HG02943 (cell line): ENCODE data around the gene CHST12.

ENCODE experiments used
- ATAC-seq: cut with Tn5 transposase; IDR thresholded peaks from one replicate; pipeline ENCODE4 v1.9.1; 2021; ENCODE audit warnings: mild to moderate bottlenecking, low read depth, moderate library complexity; ENCODE audit not compliant: unreplicated experiment

The CHST12 gene

DNA sequence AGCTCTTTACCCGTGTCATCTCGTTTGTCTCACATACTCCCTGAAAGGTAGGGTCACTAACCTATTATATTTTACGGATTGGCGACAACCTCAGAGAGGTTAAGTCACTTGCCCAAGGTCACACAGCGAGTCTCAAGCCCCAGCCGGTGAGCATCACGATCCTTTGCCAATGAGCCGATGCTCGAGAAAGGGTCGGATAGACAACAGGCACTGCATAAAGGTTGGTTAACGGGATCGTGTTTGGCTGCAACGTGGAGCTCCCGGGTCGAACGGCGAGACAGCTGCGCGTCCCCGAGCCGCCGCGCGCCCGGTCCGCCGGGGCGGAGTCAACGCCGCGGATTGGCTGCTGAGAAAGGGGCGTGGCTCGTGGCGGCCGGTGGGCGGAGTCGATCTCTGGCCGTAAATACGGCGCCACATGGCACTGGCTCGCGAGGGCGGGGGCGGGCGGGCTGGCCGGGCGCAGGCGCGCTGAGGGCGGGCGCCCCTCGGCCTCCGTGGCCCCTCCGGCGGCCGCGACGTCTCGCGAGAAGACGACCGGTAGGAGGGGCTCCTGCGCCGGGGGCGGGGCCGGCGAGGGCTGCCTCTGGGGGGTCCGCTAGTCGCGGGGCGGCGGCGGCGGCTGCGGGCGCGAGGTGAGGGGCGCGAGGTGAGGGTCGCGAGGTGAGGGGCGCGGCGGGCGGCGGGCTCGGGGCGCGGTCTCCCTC is at the start of gene CHST12:
Gene CHST12 (plus strand): TSS at position 598 of the 704 bp plus-strand sequence. CDS start 29,029 bp downstream, outside the sequence.
- no peak for ATAC-seq

DNA sequence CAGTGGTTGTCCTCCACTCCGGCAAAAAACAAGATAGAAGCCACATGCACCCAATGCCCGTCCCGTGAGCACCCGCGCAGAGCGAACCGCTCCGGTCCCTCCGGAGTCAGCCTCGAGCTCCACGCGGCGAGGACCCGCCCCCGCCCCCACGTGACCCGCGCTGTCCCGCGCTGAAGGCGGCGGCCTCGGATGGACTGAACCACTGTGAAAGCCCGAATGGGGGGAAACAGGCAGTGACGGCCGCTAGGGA is 49.5 kb upstream of the CHST12 start:
- ATAC-seq = peak; percentile 56

DNA sequence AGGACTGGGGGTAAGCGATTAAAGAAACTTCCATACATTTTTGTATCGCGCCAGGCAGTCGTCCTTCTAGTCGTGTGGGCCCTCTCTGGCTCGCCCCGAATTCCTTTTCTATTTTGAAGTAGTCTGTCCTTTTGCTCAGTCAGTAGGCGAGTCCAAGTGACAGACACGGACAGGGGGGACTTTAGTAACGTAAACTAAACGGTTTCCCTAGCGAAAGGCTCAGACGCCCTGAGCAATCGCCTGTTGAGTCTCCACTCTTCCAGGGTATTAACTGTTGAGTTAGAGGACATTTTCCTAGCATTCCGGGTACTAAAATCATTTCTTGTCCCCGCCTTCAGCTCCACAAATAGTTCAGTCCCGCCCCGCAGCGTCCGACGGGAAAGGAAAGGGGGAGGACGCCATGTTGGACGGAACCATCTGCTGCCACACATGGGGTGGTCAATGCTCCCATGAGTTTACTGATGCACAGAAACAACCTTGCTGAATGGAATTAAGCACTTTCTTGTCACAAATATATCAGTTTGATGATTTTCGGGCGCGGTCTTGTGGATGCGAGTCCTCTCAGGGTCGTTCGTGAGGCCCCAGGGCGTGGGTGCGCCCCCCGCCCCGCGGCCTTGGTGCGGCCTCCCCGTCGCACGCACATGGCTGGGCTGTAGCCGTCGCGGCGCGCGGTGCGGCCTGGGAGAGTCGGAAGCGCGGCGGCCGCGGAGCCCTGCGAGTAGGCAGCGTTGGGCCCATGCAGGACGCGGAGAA is 49.0 kb upstream of the CHST12 start, which contains the start of gene EIF3B:
Gene EIF3B (plus strand): TSS at position 642 of the 753 bp plus-strand sequence. CDS start 95 bp downstream, at position 737.
- peak; percentile 72 for ATAC-seq

DNA sequence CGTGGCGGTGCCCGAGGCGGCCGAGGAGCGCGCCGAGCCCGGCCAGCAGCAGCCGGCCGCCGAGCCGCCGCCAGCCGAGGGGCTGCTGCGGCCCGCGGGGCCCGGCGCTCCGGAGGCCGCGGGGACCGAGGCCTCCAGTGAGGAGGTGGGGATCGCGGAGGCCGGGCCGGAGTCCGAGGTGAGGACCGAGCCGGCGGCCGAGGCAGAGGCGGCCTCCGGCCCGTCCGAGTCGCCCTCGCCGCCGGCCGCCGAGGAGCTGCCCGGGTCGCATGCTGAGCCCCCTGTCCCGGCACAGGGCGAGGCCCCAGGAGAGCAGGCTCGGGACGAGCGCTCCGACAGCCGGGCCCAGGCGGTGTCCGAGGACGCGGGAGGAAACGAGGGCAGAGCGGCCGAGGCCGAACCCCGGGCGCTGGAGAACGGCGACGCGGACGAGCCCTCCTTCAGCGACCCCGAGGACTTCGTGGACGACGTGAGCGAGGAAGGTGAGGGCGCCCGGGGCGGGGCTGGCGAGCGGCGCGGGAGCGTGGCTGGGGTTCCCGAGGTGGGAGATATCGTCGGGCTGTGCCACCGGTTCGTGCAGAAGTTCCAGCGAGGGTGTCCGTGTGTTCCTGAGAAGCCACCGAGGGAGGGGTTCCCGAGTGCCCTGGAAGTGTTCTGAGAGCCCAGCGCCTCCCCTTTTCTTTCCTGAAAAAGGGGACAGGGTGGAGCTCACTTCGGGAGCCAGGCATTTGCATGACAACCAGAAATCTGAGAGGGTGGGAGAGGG is 48.3 kb upstream of the CHST12 start:
- peak; percentile 20 for ATAC-seq

DNA sequence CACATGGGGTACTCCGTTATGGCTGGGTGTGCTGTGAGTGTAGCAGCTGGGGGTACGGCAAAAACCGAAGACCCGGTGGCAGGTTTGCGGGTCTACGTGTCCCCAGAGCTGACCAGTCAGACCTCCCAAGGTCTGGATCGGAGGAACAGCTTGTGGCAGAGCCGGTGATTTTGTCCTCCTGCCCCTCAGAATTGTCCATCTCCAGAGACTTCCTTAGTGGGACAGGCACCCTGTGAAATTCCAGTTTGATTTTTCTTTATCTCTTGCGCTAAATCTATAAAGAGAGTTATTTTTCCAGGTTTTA is 47.8 kb upstream of the CHST12 start:
- no peak for ATAC-seq

DNA sequence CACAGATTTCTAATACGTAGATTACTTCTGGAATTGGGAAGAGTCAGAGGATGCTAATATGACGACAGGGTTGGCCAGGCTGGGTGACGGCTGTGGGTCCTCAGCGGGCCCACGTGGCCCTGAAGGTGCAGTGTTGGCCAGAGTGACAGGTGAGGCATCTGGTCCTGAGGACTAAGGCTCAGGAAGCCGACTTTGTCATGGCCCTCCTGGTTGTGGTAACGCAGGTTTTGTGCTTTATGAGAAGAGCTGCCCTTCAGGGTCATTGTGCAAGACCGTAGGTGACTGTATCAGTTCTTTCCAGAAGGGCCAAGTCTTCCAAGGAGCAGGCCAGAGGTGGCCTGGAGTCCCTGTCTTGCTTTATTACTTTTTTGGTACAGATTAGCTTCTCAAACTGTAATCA is 46.2 kb upstream of the CHST12 start:
- no peak for ATAC-seq

DNA sequence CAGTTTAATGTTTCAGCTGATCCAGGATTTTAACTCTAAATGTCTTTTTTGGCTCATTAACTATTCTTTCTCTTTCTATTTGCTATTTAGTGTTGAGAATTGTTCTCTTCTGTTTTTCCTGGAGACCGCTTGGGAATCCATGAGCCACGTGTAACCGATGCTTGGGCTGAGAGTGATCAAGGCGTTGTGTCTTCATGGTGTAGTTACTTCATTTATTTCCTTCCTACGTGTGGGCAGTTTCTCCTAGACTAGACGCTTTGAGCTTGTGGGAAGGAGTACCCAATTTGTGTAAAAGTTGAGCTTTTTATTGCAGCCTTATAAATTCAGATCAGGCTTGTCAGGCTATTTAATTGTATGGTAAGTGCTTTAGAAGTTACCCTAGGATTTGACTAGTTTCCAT is 45.8 kb upstream of the CHST12 start:
- no peak for ATAC-seq

DNA sequence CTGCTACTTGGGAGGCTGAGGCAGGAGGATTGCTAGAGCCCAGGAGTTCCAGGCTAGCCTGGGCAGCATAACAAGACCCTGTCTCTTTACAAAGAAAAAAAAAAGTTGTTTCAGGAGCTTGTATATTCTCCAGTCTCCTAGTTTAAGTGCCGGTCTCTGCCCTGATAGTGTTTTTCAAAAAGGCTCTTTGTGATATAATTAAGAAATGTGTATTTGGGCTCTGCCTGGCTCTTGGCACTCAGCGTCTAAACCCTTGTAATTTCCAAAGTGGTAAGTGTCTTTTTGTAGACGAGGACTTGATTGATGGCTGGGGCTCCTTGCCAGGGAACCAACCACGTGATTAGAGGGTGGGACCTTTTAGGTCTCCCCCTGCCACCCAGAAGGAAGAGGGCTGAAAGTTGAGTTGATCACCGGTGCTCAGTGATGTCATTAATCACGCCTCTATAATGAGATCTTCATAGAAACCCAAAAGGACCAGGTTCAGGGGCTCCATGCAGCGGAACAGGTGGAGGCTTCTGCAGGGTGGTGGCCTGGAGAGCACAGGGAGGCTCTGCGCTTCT is 44.4 kb upstream of the CHST12 start:
- no peak for ATAC-seq

DNA sequence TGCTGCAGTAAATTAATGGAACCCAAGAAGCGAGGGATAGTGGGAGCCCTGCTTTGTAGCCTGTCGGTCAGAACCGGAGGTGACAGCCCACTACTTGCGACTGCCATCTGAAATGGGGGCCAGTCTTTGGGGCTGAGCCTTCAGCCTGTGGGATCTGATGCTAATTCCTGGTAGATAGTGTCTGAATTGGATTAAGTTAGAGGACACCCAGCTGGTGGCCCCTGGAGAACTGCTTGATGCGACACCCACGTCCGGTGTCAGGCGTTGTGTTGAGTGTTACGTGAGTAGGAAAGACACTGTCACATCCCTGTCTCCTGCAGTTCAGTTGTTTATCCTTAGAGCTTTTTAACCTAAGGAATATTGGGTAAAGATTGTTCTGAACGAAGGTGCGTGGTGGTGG is 43.8 kb upstream of the CHST12 start:
- ATAC-seq = no peak

DNA sequence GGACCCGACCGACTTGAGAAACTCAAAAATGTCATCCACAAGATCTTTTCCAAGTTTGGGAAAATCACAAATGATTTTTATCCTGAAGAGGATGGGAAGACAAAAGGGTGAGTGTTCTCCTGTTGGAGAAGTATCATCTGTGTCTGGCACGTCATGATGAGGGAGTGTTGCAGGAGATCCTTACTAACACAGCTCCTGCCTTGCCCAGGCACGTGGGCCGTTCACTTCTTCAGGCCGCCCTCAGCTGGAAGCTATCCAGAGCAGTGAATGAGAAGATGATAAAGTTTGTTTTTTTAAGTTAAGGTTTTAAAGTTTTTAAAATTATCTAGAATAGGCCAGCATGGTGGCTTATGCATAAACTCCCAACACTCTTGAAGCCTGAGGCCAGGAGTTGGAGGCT is 42.6 kb upstream of the CHST12 start:
- no peak for ATAC-seq

DNA sequence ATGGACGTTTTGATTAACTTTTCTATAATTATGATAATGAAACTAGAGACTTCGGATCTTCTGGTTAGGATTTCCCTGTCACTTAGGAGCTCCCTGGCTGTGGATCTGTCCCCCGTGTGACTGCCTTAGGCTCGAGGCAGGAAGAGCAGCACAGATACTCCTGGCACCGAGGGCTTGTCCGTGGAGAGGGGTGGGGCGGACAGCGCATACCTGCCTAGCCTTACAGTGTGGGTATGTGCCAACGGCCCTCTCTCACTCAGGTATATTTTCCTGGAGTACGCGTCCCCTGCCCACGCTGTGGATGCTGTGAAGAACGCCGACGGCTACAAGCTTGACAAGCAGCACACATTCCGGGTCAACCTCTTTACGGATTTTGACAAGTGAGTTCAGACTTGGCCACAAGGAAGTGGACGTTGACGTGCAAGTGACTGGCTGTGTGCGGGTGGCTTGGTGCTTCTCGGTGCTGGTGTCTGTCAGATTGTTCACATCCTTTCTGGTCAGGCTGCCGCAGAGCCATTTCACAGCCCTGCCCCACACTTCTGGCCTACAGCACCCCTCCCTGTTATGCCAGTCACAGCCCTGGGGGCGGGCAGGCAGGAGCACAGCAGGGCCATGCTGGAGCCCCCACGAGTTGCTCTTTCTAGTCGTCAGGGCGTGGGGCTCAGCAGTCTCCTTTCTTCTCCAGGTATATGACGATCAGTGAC is 40.9 kb upstream of the CHST12 start:
- no peak for ATAC-seq

DNA sequence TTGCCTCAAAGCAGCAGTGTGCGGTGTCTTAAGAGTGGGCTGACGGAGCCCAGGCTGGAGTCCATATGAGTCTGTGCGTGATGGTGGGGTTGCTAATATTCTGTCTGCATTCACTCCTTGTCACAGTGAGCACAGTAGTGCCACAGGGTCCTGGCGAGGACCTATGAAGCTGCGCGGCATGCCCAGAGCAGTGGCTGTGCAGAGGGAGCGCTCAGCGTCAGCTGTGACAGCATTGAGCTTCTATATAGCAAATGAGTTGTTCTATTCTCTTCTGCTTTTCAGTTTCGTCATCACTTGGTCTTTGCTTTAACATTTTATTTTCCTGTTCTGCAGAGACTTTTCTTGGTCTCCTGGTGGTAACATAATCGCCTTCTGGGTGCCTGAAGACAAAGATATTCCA is 34.3 kb upstream of the CHST12 start:
- ATAC-seq = no peak

DNA sequence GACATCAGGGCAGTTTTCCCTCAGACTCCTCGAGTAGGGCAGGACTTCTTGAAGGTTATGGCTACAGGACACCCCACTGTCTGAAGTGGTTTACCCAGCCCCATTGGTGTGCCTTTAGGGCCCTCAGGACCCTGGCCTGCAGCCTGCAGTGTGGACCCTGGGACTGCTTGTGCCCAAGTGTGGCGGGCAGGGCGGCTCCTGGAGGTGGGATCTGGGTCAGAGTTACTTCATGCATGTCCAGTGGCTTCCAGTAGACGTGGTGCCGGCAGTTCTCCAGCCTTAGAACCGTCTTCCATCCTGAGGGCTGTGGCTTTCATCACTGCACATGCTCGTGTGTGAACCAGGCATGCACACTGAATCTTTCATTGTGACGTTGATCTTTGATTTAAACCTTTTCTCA is 32.1 kb upstream of the CHST12 start:
- no peak for ATAC-seq

DNA sequence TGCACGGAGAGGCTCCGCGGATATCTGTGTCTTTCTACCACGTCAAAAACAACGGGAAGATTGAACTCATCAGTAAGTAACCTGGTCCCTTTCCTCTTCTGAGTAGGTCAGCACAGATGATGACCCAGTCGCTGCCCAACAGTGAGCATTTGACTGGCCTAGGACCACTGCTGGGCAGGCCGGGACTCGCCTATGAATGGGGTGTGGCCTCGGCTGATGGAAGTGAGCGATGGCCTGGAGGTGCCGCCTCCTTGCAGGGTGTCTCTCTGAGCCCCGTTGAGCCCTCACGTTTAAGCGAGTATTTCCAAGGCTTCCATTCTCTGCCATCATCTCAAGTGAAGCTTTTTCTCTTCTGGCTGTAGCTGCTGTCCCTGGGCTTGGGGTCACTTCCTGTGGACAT is 30.7 kb upstream of the CHST12 start:
- no peak for ATAC-seq

DNA sequence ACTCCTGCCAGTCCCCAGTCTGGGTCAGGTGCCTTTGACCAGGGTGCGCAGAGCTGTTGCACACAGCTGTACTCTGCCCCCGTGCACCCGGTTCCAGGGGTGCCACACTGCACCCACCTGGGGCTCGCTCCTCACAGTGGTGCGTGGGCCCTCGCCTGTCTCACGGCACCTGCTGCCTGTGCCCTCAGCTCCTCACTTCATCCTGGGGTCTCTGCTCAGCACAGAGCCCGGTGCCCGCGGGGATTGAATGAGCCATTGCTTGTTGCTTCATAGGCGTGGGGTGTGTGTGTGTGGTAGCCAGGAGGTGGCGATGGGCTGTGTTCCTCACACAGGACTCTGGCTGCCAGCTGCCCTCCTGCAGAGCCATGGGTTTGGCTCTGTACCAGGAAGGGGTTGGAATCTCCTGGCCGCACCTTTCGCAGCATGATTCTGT is 30.3 kb upstream of the CHST12 start:
- ATAC-seq = no peak

DNA sequence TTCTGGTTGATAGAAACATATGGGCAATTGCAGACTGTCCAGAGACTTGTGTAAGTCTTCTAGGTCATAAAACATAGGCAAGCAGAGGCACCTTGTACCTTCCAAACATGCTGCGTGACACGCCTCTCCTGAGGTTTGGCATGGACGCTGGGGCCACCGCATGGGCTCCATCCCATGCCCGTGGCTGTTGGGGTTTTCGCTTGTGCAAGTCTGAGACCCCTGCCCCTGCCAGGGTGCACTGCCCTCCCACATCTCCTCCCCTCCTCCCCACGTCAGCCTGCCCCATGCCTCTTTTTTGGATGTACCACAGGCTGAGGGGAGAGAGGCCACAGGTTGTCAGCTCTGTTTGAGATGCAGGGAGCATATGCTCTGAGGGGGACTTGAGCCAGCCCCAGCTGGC is 29.8 kb upstream of the CHST12 start:
- no peak for ATAC-seq

DNA sequence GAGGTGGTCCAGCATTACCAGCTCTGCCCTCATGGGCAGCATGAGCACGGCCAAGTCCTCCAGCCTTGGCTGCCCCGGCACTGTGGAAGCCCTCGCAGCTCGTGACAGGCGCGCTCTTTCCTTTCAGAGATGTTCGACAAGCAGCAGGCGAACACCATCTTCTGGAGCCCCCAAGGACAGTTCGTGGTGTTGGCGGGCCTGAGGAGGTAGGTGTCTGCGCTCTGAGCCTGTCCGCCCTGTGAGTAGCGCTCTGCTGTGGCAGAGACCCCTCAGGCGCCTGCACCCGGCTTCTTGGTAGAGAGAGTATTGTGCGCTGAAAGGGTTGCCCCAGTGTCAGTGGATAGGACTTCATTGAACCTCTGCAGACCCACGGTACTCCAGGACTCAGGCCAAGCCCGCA is 29.0 kb upstream of the CHST12 start:
- no peak for ATAC-seq

DNA sequence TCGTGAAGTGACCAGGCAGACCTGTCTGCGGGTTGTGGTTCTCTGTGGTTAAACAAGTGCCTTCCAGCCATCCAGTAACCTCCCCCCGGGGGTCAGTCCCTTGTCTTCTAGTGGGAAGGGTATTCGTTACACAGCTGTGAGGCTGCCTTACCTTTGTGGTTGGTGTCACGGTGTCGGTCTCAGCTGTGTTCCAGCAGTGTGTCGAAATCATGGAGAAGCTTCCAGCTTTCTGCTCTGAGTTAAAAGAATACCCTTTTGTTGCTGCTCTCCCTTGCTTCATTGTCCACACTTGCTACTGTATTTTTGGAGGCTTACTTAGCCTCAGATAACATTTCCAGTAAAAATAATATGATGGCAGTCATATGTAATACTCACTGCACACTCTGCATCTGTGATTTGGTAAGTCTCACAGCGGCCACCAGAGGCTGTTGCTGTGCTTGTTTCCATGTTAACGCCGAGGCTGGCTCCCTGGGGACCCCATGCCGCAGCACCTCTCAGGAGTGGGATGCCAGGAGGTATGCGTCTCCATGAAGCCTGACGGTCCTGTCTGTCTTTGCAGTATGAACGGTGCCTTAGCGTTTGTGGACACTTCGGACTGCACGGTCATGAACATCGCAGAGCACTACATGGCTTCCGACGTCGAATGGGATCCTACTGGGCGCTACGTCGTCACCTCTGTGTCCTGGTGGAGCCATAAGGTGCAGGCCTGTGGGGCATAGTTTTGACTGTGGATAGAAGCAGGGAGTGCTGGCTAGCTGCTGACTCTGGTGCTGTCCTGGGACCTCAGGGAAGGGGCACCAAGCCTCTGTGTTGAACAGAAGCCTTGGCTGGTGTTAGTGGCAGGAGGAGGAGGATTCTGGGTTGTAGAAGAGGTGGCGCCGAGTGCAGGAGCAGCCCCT is 28.3 kb upstream of the CHST12 start:
- no peak for ATAC-seq

DNA sequence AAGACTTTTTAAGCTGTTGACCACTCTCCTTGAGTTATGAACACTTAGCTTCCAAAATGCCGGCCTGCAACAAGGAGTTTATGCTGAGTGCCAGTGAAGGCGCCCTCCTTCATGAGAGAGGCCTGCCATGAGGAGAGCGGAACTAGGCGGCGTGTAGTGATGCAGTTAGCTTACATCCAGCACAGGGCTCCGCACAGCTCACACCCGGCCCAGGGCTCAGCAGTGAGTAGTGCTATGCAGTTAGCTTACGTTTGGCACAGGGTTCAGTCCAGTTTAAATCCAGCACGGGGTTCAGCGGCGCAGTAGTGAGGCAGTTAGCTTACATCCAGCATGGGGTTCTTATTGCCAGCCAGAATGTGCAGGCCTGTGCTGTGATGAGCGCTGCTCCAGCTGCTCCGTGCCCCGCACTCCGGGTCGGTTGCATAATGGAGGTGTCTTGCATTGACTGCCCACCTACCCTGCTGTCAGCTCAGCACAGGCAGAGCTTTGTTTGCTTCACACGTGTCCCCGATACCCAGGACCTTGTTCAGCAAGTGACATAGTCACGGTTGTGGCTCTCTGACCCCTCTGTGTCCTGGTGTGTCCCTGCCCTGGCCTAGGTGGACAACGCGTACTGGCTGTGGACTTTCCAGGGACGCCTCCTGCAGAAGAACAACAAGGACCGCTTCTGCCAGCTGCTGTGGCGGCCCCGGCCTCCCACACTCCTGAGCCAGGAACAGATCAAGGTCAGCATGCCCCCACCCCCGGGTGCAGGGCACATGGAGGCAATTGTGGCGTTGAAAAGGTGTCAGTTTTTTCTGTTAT is 26.9 kb upstream of the CHST12 start:
- no peak for ATAC-seq
